Liver (tissue), 9 donors: Measurements from ENCODE around the gene SLC4A7. TPM values are rescaled to one million over a fixed set of nuclear protein-coding genes. Genes with fewer than 3 reads are reported as not detected.

Experiments used
- DNase-seq: peaks from one replicate; pipeline ENCODE4 v3.0.0-alpha.2; 2017; ENCODE audit warnings: low spot score
- H3K27ac ChIP-seq, 2 donors: one replicate each; pipeline ENCODE4 v1.7.0; 2013; ENCODE audit warnings: inconsistent platforms in 2 of 2, low read length in 2 of 2, control low read depth in 1 of 2, low read depth in 1 of 2, mild to moderate bottlenecking in 1 of 2
- H3K27me3 ChIP-seq, 4 donors: one replicate each; pipeline versions ENCODE4 v1.6.1 to v1.7.0; 2013; ENCODE audit warnings: low read length in 3 of 4, inconsistent platforms in 1 of 4, mild to moderate bottlenecking in 1 of 4, moderate library complexity in 1 of 4; ENCODE audit not compliant: control insufficient read depth in 4 of 4, insufficient read depth in 4 of 4
- H3K36me3 ChIP-seq, 4 donors: one replicate each; pipeline versions ENCODE4 v1.6.1 to v1.7.0; 2013; ENCODE audit warnings: low read length in 3 of 4, mild to moderate bottlenecking in 3 of 4, low read depth in 1 of 4, moderate library complexity in 1 of 4; ENCODE audit not compliant: control insufficient read depth in 4 of 4, insufficient read depth in 3 of 4
- H3K4me1 ChIP-seq, 4 donors: one replicate each; pipeline versions ENCODE4 v1.6.1 to v1.7.0; 2013; ENCODE audit warnings: low read length in 3 of 4, mild to moderate bottlenecking in 3 of 4, moderate library complexity in 1 of 4; ENCODE audit not compliant: control insufficient read depth in 4 of 4, insufficient read depth in 4 of 4
- H3K4me3 ChIP-seq, 3 donors: one replicate each; pipeline versions ENCODE4 v1.6.1 to v1.7.0; 2013; ENCODE audit warnings: low read length in 3 of 3, control low read depth in 1 of 3, low read depth in 1 of 3, mild to moderate bottlenecking in 1 of 3
- H3K9ac ChIP-seq, 2 donors: one replicate each; pipeline ENCODE4 v1.7.0; 2013; ENCODE audit warnings: low read length in 2 of 2, mild to moderate bottlenecking in 2 of 2, moderate library complexity in 2 of 2, control low read depth in 1 of 2, low read depth in 1 of 2
- H3K9me3 ChIP-seq, 4 donors: one replicate each; pipeline versions ENCODE4 v1.6.1 to v1.7.0; 2013; ENCODE audit warnings: low read length in 3 of 4; ENCODE audit not compliant: control insufficient read depth in 4 of 4
- EGR1 ChIP-seq, 2 donors: IDR thresholded peaks; 2 replicates each; pipeline ENCODE4 v1.6.1; 2016 to 2018; ENCODE audit warnings: antibody characterized with exemption in 2 of 2, low read depth in 2 of 2
- FOXA1 ChIP-seq: IDR thresholded peaks from 2 replicates; pipeline ENCODE4 v1.6.1; 2016; ENCODE audit warnings: antibody characterized with exemption
- FOXA2 ChIP-seq: IDR thresholded peaks from 2 replicates; pipeline ENCODE4 v1.6.1; 2016; ENCODE audit warnings: antibody characterized with exemption
- GABPA ChIP-seq, 2 donors: IDR thresholded peaks in 1 of 2; conservative IDR thresholded peaks in 1 of 2; 2 replicates each; pipeline ENCODE4 v1.6.1; 2016; ENCODE audit warnings: antibody characterized with exemption in 2 of 2, mild to moderate bottlenecking in 1 of 2, moderate library complexity in 1 of 2
- HNF4A ChIP-seq, 2 donors: conservative IDR thresholded peaks; 2 replicates each; pipeline ENCODE4 v1.6.1; 2016; ENCODE audit warnings: antibody characterized with exemption in 2 of 2, mild to moderate bottlenecking in 2 of 2
- JUND ChIP-seq, 2 donors: IDR thresholded peaks; 2 replicates each; pipeline ENCODE4 v1.6.1; 2016; ENCODE audit warnings: antibody characterized with exemption in 2 of 2
- NR2F2 ChIP-seq: IDR thresholded peaks from 2 replicates; pipeline ENCODE4 v1.6.1; 2016; ENCODE audit warnings: antibody characterized with exemption
- RAD21 ChIP-seq, 2 donors: IDR thresholded peaks; 2 replicates each; pipeline ENCODE4 v1.6.1; 2016; ENCODE audit warnings: antibody characterized with exemption in 2 of 2, mild to moderate bottlenecking in 2 of 2
- RXRA ChIP-seq, 2 donors: IDR thresholded peaks; 2 replicates each; pipeline ENCODE4 v1.6.1; 2017 to 2018; ENCODE audit warnings: antibody characterized with exemption in 2 of 2, mild to moderate bottlenecking in 1 of 2
- SP1 ChIP-seq: IDR thresholded peaks from 2 replicates; pipeline ENCODE4 v1.6.1; 2018; ENCODE audit warnings: antibody characterized with exemption, mild to moderate bottlenecking
- YY1 ChIP-seq: IDR thresholded peaks from 2 replicates; pipeline ENCODE4 v1.6.1; 2016; ENCODE audit warnings: antibody characterized with exemption, mild to moderate bottlenecking
- WGBS: extraction: QIAGEN DNeasy Blood & Tissue Kit; methylation state at CpG from one replicate; pipeline ENCODE4 v1.1.7; 2013; 5-methylcytosine and 5-hydroxymethylcytosine counted together
- polyA plus RNA-seq, 2 donors: library from polyadenylated mRNA; stranded (reverse) in 1 of 2; unstranded in 1 of 2; fragments of 200-250 nt in 1 of 2; fragments of >200 nt in 1 of 2; fragmentation: Nextera tagmentation in 1 of 2; extraction: Ambion mirVana in 1 of 2; gene quantifications; one replicate each; pipeline versions ENCODE4 v1.2.1 to v1.2.3, GENCODE V29; 2013 to 2015
- total RNA-seq, 2 donors: library from RNA; depleted of rRNA; stranded (reverse); fragments of >200 nt; gene quantifications; one replicate each; pipeline ENCODE4 v1.2.3, GENCODE V29; 2014
- TF ChIP-seq, protein P1 (sequence below): IDR thresholded peaks from 2 replicates; pipeline ENCODE4 v1.6.1; 2016; ENCODE audit warnings: antibody characterized with exemption
- TF ChIP-seq, protein P2 (sequence below): fragments of 150-350 bp; IDR thresholded peaks from 2 replicates; pipeline ENCODE4 v1.5.1; 2017; ENCODE audit warnings: improper control_type of control experiment, low read depth, low read length; ENCODE audit not compliant: missing input control
- TF ChIP-seq, protein P3 (sequence below): IDR thresholded peaks from 2 replicates; pipeline ENCODE4 v1.6.1; 2016; ENCODE audit warnings: antibody characterized with exemption
- donor health status: healthy.
- donor health status: healthy.
- donor health status: healthy.
- donor health status: healthy.
- donor health status: healthy.

Gene SLC4A7
- total and polyA plus RNA-seq, 4 donors = 0.76 to 9.8 (median 4.1) TPM

DNA sequence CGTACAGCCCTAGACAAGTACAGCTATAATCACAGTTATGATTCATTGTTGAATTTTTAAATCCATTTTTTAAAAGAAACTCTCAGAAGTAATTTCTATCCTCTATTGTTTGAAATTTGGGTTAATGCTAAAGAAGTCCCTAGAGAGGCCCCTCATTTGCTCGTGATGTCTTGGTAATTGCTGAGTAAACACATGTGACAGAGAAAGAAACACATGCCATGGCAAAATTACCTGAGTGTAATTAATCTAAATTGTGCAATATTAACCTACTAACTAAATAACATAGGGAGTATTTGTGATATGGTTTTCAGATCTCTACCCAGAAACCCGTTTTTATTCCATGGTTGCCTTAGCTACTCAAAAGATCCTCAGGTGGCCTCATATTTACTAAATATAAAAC, 125.8 kb downstream of the SLC4A7 start:
- peak overlapping the region in 1 of 2 donors; percentile 66 for H3K27ac ChIP-seq
- no peak for DNase-seq
- 60% methylated on average over 3 of the region's 3 CpGs for WGBS
- no peak overlapping the region for H3K9ac ChIP-seq
- no peaks in the 10 kb centered on the region for H3K36me3 ChIP-seq
- no peak overlapping the region for H3K4me3 ChIP-seq
- peaks cover 5 to 27% (median 23%) of the 10 kb centered on the region in 4 donors for H3K4me1 ChIP-seq
- no peaks in the 10 kb centered on the region for H3K9me3 ChIP-seq
- no peaks in the 10 kb centered on the region for H3K27me3 ChIP-seq
- TF ChIP-seq YY1 (no peak), RXRA (IDR thresholded peaks at IDR 0.05) (no peak), JUND (IDR thresholded peaks at IDR 0.05) (no peak), EGR1 (IDR thresholded peaks at IDR 0.05; ENCODE audit: low read depth in 2 of 2) (no peak), NR2F2 (no peak)
- TF ChIP-seq, protein P1, sequence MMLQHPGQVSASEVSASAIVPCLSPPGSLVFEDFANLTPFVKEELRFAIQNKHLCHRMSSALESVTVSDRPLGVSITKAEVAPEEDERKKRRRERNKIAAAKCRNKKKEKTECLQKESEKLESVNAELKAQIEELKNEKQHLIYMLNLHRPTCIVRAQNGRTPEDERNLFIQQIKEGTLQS = no peak

DNA sequence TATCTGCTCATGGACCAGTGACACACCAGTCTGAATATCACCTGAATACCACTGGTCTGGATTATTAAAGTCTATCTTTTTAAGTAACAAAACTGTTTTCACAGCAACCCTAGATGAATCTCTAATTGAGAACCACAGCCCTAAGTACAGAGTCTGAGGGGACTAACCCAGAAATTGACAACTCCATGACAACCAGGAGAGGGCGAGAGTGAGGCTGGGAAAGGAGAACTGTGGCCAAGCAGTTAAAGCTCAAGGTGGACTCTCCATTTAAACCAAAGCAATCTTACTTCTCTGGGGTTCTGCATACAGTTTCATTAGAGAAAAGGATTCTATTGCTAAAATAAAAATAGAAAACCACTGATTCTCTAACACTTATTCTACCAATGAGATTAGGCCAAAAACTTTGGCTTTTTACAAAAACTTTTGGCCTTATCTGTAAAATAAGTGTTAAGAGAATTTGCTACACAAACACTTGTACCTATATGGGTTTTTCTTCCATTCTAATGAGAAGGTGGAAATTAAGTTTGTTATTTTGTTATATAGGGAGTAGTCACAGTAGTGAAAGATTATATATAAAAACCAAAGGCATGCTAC, 126.4 kb downstream of the SLC4A7 start:
- 19% methylated on average over 1 of the region's 1 CpG for WGBS
- no peaks in the 10 kb centered on the region for H3K36me3 ChIP-seq
- no peak overlapping the region for H3K4me3 ChIP-seq
- no peaks in the 10 kb centered on the region for H3K9me3 ChIP-seq
- no peak for DNase-seq
- TF ChIP-seq EGR1 (IDR thresholded peaks at IDR 0.05; ENCODE audit: low read depth in 2 of 2) = no peak
- no peak for TF ChIP-seq FOXA1
- TF ChIP-seq RAD21 (IDR thresholded peaks at IDR 0.05) = peak; percentile 74 to 83
- TF ChIP-seq, protein P2, sequence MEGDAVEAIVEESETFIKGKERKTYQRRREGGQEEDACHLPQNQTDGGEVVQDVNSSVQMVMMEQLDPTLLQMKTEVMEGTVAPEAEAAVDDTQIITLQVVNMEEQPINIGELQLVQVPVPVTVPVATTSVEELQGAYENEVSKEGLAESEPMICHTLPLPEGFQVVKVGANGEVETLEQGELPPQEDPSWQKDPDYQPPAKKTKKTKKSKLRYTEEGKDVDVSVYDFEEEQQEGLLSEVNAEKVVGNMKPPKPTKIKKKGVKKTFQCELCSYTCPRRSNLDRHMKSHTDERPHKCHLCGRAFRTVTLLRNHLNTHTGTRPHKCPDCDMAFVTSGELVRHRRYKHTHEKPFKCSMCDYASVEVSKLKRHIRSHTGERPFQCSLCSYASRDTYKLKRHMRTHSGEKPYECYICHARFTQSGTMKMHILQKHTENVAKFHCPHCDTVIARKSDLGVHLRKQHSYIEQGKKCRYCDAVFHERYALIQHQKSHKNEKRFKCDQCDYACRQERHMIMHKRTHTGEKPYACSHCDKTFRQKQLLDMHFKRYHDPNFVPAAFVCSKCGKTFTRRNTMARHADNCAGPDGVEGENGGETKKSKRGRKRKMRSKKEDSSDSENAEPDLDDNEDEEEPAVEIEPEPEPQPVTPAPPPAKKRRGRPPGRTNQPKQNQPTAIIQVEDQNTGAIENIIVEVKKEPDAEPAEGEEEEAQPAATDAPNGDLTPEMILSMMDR = peak; percentile 54
- peak; percentile 39 to 66 for TF ChIP-seq HNF4A (conservative IDR thresholded peaks at IDR 0.05)
- no peak overlapping the region for H3K9ac ChIP-seq
- no peaks in the 10 kb centered on the region for H3K27me3 ChIP-seq
- peak overlapping the region in 1 of 2 donors; percentile 24 for H3K27ac ChIP-seq
- H3K4me1 ChIP-seq = peaks cover 5 to 27% (median 23%) of the 10 kb centered on the region in 4 donors

DNA sequence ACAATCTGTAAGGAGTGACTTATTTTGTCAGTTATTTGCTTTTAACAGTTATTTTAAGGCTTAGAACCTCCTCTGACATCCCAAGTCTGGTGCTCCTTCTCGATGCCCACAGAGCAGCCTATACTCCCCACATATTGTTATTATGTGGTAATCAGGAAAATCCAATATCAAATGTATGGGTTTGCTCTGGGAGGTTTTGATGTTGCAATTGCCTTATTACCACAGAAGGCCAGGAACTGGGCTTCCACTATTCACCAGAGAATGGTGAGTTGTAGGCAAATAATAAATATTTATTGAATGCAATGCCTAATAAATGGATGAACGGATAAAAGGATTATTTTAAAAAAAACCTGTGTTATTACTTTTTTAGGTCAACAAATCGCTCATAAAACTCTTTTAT, 127.2 kb downstream of the SLC4A7 start:
- H3K9ac ChIP-seq = no peak overlapping the region
- H3K9me3 ChIP-seq = no peaks in the 10 kb centered on the region
- WGBS = 64% methylated on average over 3 of the region's 3 CpGs
- H3K27ac ChIP-seq = no peak overlapping the region
- no peak overlapping the region for H3K4me3 ChIP-seq
- H3K27me3 ChIP-seq = no peaks in the 10 kb centered on the region
- H3K4me1 ChIP-seq = peaks cover 5 to 29% (median 23%) of the 10 kb centered on the region in 4 donors
- TF ChIP-seq HNF4A (conservative IDR thresholded peaks at IDR 0.05) (no peak), YY1 (no peak), SP1 (no peak), JUND (IDR thresholded peaks at IDR 0.05) (no peak), FOXA2 (no peak), GABPA (IDR thresholded peaks at IDR 0.05 in 1 of 2, conservative IDR thresholded peaks at IDR 0.05 in 1 of 2) (no peak), EGR1 (IDR thresholded peaks at IDR 0.05; ENCODE audit: low read depth in 2 of 2) (no peak)
- TF ChIP-seq, protein P3, sequence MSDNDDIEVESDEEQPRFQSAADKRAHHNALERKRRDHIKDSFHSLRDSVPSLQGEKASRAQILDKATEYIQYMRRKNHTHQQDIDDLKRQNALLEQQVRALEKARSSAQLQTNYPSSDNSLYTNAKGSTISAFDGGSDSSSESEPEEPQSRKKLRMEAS = no peak
- no peak for DNase-seq
- no peaks in the 10 kb centered on the region for H3K36me3 ChIP-seq
